GM19238 (cell line): ENCODE results near the gene MYD88.

Source experiments
- DNase-seq: peaks from one replicate; pipeline ENCODE4 v3.0.0; 2011; ENCODE audit warnings: low spot score; ENCODE audit not compliant: insufficient read length

Gene MYD88

DNA sequence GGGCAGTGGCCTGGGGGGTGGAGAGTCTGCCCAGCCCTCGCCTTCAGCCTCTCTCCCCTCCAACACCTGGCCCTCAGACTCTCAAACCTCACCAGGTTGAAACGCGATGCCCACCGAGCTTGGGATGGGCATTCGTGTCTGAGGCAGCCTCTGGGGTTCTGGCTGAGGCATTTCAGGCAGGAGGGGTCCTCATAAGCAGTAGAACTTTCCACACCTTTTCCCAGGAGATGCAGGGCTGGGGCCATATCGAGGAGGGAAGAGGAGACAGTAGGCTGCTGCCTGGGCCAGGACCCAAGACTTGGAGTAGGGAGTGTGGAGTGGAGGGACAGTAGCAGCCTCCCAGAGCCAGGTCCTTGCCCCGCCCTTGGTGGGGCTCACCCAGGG lies 26.1 kb upstream of the MYD88 start:
- DNase-seq: no peak

DNA sequence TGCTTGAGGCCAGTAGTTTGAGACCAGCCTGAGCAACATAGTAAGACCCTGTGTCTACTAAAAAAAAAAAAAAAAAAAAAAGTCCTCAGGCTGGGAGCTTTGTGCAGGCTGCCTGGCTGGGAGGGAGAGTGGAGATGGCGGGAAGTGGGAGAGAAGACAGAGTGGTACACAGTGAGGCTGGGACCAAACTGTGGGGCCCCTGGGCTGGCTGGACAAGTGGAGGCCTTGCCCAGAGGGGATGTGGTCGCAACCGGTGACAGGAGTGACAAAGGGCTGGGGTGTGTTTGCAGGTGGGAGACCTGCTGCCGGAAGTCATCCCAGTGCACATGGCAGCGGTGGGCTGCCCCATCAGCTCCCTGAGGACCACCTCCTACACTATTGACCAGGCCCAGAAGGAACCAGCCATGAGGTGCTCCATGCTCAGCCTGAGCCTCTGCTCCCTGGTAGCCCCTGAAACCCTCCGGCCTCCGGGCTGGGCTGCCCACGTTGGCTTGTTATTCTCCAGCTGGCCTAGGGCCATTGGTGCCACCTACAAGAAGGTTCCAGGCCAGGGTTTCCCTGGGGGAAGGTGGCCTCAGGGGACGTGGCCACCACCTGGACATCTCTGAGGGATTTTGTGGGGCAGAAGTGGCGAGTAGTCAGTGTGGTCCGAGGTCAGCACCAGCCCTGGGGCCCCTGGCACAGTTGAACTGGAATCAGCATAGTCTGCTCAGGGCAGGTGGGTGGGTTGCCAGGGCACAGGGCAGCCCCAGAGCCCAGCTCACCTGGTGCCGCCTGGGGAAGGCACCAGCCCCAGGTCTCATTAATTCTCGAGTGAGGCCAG lies 24.2 kb upstream of the MYD88 start:
- DNase-seq: no peak

DNA sequence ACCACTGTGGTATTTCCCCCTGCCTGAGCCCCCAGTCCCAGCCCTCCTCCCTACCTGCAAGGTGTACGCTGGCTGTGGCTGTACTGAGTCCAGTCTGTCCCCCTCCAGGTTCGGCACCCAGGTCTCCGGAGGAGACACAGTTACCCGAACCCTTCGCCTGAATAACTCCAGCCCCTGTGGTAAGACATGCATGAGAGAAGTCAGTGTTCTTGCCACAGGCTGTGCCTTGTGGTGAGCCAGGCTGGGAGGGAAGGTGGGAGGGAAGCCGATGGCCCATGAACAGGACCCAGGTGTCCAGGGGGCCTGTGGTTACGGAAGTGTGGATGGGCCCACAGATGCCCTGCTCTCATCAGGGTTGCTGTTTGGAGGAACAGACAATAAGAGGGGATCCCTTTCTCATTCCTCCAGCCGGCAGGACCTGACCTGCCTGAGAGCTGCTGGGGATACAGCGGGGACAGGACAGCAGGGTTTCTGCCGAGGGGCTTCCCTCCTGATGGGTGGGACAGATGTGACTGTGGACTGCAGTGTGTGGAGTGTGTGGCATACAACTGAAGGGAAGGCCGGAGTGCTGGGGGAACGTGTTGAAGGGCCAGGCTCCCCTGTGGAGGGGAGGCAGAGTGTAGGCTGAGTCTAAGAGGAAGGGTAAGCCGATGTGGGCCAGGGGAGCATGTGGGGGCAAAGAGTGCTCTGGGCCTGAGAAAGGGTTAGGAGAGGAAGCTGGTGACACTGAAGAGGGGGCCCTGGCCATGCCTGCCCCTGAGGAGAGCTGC lies 23.4 kb upstream of the MYD88 start:
- no peak for DNase-seq

DNA sequence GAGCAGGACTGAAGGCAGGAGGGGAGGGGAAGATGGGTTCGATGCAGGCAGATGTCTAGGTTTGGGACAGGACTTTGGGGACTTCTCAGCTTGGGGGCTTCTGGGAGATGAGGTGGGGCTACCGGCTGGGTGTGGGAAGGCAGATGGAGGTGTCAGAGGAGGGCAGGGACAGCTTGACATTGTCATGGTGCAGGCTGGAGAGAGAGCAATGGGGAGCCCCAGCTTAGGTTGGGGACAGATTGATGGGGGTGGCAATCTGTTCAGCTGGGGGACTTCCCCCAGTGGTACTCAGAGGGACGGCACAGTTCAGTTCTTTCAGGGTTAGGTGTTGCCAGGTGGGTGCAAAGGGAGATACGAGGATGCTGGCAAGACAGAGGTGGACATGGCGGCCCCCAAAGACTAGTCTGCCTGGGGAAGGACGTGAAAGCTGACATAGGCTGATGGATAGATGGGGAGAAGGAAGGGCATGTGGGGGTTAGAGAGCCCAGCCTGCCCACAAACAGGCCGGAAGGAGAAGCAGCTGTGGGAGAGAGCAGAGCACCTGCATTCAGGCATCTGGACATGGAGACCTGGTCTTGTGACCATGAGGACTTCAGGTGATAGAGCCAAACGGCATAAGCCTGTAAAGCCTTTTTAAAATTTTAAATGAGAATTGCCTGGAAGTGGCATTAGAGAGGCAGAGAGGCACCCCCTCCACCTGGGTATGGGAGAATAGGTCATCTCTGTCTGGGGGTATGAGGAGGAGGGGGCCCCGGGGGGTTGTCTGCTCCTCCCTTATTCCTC lies 22.6 kb upstream of the MYD88 start:
- DNase-seq: no peak

DNA sequence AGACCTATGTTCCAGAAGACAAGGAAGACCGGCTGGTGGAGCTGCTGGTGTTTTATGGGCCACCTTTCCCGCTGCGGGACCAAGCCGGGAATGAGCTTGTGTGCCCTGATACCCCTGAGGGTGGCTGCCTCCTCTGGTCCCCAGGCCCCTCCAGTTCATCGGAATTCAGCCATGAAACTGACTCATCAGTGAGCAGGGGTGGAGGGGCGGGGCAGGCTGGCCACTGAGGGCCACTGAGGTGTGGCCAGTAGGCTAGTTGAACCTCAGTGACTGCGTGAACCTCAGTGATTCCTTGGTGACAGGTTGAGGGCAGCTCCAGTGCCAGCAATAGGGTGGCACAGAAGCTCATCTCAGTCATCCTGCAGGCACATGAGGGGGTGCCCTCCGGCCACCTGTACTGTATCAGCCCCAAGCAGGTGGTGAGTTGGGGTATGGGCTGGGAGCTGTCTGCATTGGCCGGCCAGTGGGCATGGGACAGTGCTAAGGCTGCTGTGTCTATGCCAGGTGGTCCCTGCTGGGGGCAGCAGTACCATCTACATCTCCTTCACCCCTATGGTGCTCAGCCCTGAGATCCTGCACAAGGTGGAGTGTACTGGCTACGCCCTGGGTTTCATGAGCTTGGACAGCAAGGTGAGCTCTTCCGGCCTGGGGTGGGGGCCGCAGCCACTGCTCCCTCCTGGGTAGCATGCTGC lies 21.8 kb upstream of the MYD88 start:
- no peak for DNase-seq

DNA sequence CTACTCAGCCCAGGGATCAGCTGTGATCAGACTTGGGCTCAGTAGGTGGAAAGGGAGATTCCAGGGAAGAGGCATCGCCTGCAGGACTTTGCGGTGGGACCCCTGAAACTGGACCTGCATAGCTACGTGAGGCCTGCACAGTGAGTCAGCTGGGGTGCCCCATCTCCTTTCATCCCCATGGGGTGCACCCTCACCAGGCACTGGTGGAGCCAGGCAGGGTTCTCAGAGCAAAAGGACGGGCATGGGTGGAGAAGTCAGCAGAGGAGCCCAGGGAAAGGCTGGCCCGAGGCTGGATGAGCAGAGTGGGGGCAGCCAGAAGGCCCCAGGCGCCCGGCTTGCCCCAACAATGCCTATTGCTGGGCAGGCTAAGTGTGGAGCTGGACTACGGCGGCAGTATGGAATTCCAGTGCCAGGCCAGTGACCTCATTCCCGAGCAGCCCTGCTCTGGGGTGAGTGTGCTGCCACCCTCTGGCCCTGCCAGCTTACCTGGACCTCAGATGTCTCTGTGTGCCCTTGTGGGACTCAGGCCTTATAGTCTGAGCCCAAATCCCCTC lies 21.2 kb upstream of the MYD88 start:
- DNase-seq: no peak

DNA sequence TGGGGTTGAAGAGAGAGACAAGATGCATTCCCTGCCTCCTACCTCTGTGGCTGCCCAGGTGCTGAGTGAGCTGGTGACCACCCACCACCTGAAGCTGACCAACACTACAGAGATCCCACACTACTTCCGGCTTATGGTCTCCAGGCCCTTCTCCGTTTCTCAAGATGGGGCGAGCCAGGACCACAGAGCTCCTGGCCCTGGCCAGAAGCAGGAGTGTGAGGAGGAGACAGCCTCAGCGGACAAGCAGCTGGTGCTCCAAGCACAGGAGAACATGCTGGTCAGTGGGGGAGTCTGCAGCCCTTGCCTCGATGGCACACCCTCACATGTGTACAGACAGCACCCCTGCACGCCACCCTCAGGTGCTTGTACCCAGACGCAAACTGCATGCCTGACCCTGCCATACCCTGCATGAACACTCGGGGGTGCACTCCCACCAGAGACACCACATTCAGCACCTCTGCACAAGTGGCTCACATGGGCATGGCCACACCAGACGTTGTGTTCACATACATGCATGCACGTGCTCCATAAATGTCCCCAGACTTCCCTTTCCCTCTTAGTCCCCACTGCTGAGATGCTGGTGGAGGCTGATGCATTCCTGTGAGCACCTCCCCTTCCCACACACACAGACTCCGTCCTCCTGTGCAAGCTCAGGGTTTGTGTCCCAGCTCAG lies 20.6 kb upstream of the MYD88 start:
- DNase-seq: peak; percentile 67

DNA sequence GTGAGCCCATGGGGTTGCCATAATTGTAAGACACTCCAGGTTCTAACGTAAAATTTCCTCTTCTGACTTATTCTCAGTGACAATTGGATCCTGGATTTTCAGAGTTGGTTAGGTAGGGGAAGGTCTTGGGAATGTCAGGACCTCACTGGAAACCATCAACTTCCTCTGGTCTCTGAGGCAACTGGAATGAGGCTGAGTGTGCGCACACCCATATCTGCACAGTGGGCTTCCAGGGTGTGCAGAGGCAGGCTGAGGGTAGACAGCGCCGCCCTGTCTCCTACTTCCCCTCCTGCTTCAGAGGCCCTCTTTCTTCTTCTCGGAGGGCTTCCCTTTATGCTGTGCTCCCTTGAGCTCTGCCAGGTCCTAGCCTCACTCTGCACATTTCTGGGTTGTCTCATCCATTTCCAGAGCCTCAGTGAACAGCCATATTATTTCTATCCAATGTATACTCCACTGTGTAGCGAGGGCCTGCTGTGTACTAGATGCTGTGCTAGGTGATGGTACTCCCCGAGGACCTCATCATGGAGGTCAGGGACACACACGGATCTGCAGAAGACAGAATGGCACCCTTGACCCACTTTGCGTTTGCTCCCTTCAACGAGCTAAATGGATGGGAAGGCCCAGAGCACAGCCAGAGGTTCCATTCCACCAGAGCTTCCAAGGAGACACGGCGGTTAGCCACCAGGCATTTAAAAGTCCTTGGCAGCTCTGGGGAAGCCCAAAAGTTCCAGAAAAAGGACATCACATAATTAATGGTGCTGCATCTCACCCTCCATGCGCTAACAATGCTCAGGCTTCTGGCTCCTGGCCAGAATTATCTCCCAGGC lies 19.8 kb upstream of the MYD88 start:
- DNase-seq: no peak

DNA sequence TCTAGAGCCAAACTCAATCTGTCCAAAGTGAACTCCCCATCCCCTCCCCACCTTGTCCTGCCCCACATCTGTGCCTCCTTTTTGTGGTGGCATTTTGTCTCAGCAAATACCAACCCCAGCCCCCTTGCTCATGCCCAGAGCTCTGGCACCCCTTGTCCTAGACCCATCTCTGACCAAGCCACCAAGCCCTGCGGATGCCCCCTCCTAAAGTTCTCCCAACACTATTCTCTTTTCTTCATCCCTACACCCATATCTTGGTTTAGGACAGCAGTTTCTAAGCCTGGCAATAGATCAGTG lies 19.3 kb upstream of the MYD88 start:
- no peak for DNase-seq

DNA sequence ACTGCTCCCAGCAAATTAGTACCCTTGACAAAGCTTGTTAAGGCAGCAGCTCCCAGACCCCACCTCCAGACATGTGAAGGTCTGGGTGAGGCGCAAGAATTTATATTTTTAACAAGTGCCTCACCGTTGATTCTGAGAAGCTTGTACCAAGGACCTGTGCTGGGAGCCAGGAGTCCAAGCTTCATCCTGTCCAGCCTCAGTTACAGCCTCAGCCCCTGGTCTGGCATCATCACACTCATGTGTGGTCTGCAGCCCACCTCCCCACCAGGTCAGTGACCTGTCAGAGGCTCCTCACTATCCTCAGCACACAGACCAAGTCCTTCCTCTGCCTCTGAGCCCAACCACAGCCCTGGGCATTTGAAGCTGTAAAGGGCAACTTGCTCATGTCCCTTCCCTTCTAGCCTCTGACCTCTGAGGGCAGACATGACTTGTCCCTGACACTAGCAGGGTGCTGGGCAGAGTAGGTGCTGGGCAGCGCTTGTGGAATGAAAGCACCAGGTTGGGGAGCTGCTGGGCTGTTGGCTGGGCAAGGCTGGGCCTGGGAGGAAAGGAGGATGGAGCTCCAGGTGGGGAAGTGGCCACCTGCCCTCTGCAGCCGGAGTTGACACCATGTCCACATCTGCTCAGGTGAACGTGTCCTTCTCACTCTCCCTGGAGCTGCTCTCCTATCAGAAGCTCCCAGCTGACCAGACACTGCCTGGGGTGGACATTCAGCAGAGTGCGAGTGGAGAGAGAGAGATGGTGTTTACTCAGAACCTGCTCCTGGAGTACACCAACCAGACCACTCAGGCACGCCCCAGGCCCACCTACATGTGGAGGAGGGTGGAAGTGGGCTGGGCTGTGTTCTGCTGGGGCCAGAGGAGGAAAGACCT lies 18.4 kb upstream of the MYD88 start:
- no peak for DNase-seq

DNA sequence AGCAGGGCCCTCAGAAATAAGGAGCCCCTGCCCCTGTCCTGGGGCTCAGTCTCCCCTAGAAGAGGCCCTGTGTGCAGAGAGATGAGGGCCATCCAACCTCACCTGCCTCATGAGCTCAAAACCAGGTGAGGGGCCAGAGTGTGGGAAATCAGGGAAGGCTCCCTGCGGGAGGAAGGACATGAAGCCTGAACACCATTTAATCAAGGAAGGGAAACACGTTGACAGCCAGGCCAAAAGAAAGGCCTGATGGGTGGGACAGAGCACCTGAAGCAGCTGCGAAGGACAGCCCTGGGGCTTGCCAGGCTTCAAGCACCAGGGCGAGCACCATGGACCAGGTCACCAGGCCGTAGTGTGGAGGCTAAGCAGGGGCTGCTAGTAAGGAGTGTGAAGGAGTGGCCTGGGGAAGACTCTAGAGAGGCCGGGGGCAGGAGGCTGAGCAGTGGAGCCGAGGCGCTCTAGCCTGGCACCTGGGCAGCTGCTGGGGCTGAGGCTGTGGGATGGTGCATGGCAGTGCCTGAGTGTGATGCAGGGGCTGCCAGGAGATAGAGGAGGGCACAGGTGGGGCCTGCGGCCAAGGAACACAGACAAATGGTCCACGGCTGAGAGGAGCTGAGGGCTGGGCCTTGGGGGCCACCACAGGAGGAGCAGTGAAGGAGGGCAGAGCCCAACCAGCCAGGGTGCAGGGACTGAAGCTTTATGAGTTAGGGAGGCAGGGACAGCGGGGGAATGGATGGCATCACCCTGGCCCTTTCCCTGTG lies 17.6 kb upstream of the MYD88 start:
- DNase-seq: no peak

DNA sequence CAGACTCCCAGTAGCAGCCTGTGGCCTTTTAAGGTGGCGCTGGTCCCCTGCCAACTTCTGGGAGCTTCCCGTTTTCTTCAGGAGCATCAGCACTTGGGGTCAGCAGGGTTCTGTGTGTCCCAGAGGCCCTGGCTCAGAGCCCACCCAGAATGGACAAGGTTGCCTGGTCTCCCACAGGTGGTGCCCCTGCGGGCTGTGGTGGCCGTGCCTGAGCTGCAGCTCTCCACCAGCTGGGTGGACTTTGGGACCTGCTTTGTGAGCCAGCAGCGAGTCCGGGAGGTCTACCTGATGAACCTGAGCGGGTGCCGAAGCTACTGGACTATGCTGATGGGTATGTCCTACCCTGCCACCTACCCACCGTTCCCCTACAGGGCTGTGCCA lies 17.0 kb upstream of the MYD88 start:
- no peak for DNase-seq

DNA sequence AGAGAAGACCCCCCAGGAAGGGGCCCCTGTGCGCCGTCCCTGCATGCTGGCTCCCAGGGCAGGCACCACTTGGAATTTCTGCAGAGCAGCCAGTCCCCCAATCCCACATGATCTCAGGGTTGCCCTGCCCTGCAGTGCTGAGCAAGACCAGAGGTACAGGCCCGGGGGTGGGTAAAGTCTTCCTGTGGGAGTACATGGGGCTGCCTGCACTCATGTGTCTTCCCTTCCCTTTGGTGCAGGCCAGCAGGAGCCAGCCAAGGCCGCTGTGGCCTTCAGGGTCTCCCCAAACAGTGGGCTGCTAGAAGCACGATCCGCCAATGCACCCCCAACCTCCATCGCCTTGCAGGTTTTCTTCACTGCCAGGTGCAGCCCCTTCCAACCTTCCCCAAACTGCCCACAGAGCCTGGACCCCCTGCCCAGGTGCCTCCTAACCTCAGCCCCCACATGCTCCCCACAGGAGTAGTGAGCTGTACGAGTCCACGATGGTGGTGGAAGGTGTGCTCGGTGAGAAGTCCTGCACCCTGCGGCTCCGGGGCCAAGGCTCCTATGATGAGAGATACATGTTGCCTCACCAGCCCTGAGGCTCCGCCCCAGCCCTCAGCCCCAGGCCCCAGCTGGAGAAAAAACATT lies 16.5 kb upstream of the MYD88 start:
- DNase-seq: no peak

DNA sequence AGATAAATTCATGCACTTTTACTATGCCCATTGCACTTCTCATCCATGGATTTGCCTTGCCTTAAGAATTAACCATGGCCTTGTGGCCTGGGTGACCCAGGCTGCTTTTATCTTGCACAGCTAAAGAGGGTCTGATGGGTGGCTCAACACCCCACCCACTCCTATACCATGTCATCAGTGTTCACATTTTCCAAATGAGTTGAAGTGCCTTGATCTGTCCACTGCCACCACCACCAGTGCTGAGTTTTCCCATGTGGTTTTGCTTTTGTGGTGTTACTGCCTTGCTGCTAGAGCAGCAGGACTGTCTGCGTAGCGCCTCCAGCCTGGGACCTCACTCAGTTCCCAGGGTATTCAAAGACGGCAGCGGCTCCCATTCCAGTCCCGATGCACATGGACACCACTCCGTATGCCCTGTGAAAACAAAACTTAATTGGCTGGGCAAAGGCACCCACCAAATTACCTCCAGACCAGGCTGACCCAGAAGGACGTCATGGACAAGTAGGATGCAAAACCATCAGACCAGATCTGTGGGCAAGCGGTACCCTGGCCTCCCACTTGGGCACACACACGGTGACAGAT lies 15.7 kb upstream of the MYD88 start:
- no peak for DNase-seq

DNA sequence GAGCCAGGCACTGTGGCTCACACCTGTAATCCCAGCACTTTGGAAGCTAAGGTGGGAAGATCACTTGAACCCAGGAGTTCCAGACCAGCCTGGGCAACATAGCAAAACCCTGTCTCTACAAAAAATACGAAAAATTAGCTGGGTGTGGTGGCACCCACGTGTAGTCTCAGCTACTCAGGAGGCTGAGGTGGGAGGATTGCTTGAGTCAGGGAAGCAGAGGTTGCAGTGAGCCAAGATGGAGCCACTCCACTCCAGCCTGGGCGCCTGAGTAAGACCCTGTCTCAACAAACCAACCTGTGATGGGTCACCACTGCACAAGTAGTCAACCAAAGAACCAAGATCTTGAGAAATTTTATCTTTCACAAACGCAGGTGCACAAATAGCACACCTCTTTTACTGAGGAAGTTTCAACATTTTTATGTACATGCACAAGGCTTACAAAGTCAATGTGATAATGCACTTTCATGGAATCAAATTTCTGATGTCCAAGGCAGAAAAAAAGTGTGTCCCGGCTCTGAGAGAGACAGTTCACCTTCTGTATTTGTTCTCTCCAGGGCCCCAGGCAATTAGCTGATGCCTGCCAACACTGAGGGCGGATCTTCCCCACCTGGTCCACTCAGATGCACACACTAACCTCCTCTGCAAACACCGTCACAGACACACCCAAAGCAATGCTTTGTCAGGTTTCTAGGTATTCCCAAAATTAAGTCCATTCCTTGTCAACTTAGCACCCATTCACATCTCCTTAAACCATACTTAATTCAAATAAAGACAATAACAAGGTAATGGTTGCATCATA lies 13.9 kb upstream of the MYD88 start:
- no peak for DNase-seq

DNA sequence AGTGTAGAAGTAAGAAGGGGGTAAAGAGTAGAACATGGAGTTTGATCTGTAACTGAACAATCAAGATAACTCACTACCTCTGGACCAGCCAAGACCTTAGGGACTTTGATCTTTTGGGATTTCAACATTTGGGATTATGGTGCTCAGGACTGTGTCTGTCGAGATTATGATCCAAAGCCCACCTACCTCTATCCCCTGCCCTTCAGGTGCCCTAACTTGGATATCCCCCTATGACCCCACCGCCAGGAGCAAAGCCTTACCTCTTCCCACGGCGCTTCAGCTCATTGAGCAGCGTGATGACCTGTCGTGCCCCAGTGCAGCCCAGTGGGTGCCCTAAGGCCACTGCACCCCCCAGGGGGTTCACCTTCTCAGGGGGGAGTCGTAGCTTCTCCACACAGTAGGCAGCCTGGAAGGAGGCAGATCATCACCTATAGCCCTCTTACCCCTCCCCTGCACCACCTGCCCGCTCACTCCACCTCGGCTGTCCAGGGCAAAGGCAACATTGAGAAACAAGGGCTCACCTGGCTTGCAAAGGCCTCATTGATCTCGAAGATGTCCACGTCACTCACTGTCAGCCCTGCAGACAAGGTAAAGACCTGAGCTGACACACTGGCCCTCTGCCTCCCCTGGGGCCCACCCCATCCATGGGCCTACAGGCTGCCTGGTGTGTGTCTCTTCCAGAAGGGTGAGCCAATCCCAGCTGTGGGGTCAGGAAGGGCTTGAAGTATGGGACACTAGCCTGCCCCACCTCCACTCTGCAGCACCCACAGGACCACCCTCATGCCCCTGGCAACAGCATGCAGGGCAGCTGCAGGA lies 12.9 kb upstream of the MYD88 start:
- DNase-seq: no peak
